ENCODE measurements around the gene BHLHE40. TPM values are rescaled to one million over a fixed set of nuclear protein-coding genes. Genes with fewer than 3 reads are reported as not detected.
"Not testable (repeated sequence)": the region's sequence is repeated elsewhere in the genome, so short reads cannot be mapped to it uniquely, and the experiment has no call there.

The BHLHE40 gene
- total RNA-seq, result 6.6 TPM

- no peak for DNase-seq
Measured at GRCh38 chr3:4979428-4980228, at the start of gene BHLHE40. BHLHE40 (plus strand) TSS chr3:4979437; CDS start chr3:4979719, 282 bp downstream.

- DNase-seq, result no peak
Measured at GRCh38 chr3:4930501-4930900, 48.7 kb upstream of the BHLHE40 start.

- no peak for DNase-seq
Measured at GRCh38 chr3:4934050-4934449, 45.2 kb upstream of the BHLHE40 start.

GRCh38 chr3:4935347-4935746 is 43.9 kb upstream of the BHLHE40 start:
- no peak for DNase-seq

- no peak for DNase-seq
Measured at GRCh38 chr3:4936982-4937614, 42.1 kb upstream of the BHLHE40 start.

GRCh38 chr3:4938281-4938982 is 40.8 kb upstream of the BHLHE40 start:
- DNase-seq, result no peak

GRCh38 chr3:4939276-4939675 is 40.0 kb upstream of the BHLHE40 start:
- DNase-seq, result no peak

DNA sequence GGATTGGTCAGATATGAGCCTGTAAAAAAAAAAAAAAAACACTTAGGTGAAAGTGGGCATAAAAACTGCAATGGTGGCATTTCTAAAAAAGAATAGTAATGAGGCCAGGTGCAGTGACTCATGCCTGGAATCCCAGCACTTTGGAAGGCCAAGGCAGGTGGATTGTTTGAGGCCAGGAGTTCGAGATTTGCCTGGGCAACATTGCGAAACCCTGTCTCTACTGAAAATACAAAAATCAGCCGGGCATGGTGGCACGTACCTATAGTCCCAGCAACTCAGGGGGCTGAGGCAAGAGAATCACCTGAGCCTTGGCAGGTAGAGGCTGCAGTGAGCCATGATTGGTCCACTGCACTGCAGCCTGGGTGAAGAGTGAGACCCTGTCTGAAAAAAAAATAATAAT is 38.3 kb upstream of the BHLHE40 start:
- no peak for DNase-seq

DNA sequence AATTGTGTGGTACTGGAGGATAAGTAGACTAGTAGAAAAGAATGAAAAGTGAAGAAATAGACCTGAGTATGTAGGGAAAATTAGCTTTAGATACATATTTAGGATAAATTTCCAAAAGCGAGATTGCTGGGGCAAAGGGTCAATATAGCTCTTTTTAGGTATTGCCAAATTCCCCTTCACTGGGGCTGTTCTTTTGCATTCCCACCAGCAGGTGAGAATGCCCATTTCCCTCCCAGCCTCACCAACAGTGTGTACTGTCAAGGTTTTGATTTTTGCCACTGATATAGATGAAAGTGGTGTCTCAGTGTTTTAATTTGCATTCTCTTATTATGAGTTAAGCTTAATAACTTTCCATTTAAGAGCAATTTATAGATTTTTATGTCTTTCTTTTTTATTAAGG is 35.7 kb upstream of the BHLHE40 start:
- DNase-seq, result no peak

- DNase-seq, result no peak
Measured at GRCh38 chr3:4945324-4945723, 33.9 kb upstream of the BHLHE40 start.

DNA sequence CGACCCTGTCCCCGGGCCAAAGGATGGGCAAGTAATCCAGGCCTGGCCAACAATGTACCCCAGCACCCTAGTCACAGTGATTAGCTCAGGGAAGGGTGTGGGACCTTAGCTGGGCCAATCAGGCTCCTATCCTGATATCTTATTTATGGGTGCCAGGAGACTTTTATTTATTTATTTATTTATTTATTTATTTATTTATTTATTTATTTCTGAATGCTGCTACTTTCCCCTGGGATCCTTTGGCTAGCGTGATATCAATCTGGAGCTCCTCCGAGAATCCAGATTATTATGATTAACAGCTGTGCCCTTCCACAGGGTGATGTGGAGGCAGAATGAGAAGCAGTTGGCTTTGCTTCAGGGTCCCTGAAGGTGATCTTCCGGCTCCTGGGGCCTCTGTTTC is 32.2 kb upstream of the BHLHE40 start:
- no peak for DNase-seq

GRCh38 chr3:4948395-4948794 is 30.8 kb upstream of the BHLHE40 start:
- no peak for DNase-seq

- DNase-seq, result no peak
Measured at GRCh38 chr3:4949004-4949403, 30.2 kb upstream of the BHLHE40 start.

DNA sequence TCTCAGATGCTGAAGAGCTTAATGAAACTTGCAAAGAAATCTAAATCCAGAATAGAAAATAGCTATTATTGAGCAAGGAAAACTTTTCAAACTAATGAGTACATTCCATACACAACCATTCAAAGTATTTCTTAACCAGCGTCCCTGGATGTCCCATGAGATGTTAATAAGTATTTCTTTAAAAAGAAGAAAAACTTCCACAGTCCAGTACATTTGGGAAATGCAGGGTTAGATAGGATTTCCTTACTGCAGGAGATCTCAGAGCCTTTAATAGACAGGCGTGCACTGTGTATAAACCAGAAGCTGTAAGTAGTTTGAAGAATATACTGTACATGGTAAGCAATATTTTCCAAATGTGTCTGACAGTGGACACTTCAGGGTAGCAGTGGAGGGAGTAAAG is 29.6 kb upstream of the BHLHE40 start:
- DNase-seq, result no peak

DNA sequence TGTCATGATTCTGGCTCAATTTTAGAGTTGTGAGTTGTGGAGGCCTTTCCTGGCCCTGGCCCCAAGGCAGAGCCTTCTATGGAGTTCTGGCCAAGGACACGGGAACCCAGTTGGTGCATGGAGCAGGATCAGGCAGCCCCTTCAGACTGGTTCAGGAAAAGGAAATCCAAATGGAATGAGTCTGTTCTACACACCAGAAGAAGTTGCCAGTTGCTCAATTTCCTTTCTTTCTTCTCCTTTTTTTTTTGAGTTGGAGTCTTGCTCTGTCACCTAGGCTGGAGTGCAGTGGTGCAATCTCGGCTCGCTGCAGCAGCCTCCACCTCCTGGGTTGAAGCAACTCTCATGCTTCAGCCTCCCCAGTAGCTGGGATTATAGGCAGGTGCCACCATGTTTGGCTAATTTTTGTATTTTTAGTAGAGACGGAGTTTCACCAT is 28.9 kb upstream of the BHLHE40 start:
- DNase-seq, result no peak

DNA sequence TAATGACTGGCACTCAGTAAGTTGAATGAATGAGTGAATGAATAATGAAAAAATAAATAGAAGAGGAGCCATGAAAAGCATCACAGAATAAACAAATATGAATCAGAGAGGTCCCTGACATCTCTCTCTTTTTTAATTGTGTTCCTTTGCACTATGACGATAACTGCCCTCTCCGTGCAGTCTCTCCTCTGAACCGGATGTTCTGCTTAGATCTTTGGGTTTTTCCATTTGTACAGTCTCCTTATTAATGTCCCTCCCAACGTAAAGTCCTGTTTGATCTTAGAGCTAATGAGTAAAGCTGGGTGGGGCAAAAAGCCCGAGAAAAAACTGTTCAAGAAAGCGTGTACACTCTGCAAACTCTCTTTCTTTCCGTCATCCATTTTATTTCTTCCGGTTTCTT is 28.3 kb upstream of the BHLHE40 start:
- no peak for DNase-seq

DNA sequence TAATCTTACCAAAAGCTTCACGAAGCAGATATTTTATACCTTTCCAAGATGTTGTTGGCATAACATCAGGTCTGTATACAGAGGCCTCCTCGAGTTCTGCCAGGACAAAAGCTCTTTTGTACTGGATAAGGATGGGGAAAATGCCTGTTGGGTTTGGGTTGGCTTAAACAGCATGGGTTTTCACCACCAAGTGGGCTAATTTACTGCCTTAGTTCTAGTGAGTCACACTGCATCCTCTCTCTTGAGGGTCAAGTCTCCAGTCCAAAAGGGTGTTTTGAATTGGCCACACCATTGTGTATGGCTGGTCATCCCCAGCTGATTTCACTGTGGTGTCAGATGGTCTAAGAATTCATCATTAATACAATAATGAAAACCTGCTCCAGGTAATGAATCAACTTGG is 26.1 kb upstream of the BHLHE40 start:
- no peak for DNase-seq

GRCh38 chr3:4954256-4955000 is 24.8 kb upstream of the BHLHE40 start:
- no peak for DNase-seq

DNA sequence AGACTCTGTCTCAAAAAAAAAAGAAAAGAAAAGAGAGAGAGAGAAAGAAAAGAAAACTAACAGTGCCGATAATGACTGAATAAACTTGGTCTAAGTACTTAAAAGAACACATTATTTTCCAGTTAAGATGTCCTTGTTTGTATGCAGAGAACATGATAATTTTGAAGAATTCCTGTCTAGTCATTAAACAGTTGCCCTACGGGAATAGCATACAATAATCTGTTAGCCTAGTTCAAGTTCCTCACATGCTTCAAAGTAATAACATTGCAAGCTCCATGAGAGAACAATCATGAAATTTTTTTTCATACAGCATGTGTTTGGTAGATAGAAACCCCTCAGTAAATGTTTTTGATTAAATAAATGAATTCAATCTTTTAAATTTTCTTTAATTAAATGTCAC is 23.1 kb upstream of the BHLHE40 start:
- no peak for DNase-seq

DNA sequence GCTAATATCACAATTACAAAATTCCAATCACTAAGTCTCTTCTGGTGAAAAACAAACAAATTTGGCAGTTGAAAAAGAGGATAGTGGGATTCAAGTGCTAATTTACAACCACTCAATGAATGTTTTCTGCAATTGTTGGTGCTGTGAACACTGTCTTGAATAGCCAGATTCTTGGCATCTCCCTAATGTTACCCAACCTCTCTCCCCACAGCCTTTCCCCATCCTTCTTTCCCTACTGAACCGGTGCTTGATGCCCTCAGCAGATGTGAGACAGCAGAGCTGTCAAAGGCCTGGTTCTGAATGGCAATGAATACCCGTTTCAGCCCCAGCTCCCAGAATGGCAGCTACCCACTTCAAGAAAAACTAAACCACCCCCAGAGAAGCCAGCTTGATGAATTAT is 22.5 kb upstream of the BHLHE40 start:
- no peak for DNase-seq

DNA sequence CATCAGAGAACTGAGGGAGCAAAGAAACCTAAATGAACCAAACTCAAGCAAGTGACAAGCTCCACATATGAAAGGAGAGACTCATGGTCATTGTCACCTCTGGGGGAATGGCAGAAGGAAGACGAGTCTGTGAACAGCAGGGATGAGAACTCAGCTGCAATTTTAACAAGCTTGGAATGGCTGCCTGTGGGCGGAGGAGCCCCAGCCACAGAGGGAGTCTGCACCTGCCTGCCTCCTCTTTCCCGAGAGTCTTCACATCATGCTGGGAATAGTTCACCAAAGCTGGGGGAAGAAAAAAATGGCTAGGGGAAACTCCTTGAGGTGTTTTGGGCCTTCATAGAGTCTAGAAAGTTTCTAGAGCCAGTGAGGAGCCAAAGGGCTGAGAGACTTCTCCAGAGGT is 21.3 kb upstream of the BHLHE40 start:
- no peak for DNase-seq

DNA sequence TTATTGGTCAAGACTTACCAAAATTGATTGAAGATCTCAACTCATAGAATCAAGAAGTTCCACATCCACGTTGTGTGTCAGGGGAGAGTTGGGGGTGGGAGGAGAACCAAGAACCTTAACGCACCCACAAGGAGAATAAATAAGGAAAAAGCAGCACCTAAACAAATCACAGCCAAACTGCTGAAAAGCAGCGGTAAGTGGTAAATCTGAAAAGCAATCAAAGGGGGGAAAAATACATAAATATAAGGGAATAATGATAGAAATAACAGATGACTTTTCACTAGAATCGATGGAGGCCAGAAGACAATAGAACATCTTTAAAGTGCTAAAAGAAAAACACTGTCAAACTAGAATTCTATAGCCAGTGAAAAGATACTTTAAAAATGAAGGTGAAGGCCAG is 20.1 kb upstream of the BHLHE40 start:
- DNase-seq, result no peak

DNA sequence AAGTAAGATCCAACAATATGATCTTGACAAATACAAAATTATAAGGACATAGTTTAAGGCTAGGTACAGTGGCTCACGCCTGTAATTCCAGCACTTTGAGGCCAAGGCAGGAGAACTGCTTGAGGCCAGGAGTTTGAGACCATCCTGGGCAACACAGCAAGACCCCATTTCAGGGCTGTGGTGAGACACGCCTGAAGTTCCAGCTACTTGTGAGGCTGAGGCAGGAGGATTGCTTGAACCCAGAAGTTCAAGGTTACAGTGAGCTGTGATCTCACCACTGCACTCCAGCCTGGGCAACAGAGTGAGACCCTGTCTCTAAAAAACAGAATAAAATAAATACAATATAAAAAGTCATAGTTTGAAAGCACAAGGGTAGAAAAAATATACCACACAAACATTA is 17.4 kb upstream of the BHLHE40 start:
- DNase-seq, result not testable (repeated sequence)

All from occipital lobe (tissue), 2 donors.